Calu3 (cell line): ENCODE measurements around the gene TBRG4. TPM values are rescaled to one million over a fixed set of nuclear protein-coding genes. Genes with fewer than 3 reads are reported as not detected.
A peak's percentile ranks its signal among the peaks of the same experiment; 100 is the strongest.

Experiments
- BruUV-seq: library from RNA; stranded (reverse); fragments of 400-500 nt; replicated peaks from 2 replicates; lab custom pipeline; 2021; lab: Mats Ljungman, UMichigan
- CTCF ChIA-PET: fragments of 300-600 bp; sonication (Branson Sonifier 250); formaldehyde crosslinking; loops from one replicate; lab custom pipeline; 2022; ENCODE audit warnings: antibody characterized with exemption; lab: Charles Lee
- DNase-seq: peaks from one replicate; pipeline ENCODE4 v3.0.0; 2022
- H3K27ac Mint-ChIP-seq: one replicate; pipeline ENCODE4 v1.8.0; 2022; ENCODE audit warnings: mixed read lengths; ENCODE audit not compliant: unreplicated experiment
- H3K27me3 Mint-ChIP-seq: one replicate; pipeline ENCODE4 v1.8.0; 2022; ENCODE audit warnings: mixed read lengths; ENCODE audit not compliant: unreplicated experiment
- H3K36me3 Mint-ChIP-seq: one replicate; pipeline ENCODE4 v1.8.0; 2022; ENCODE audit warnings: mild to moderate bottlenecking, moderate library complexity, mixed read lengths; ENCODE audit not compliant: insufficient read depth, unreplicated experiment
- H3K4me1 Mint-ChIP-seq: one replicate; pipeline ENCODE4 v1.8.0; 2022; ENCODE audit warnings: mild to moderate bottlenecking, low read depth, mixed read lengths; ENCODE audit not compliant: unreplicated experiment
- H3K4me3 Mint-ChIP-seq: one replicate; pipeline ENCODE4 v1.8.0; 2022; ENCODE audit warnings: mild to moderate bottlenecking, low read depth, moderate library complexity, mixed read lengths; ENCODE audit not compliant: unreplicated experiment
- H3K9me3 Mint-ChIP-seq: one replicate; pipeline ENCODE4 v1.8.0; 2022; ENCODE audit warnings: low read depth, mixed read lengths; ENCODE audit not compliant: unreplicated experiment
- intact Hi-C: fragments of 100-400 bp; cut with micrococcal nuclease; formaldehyde crosslinking; loops from one replicate; pipeline ENCODE4 v1.10.0; 2022; ENCODE audit not compliant: unreplicated experiment
- total RNA-seq: library from RNA; stranded (reverse); gene quantifications from 2 replicates; pipeline ENCODE4 v1.2.3, GENCODE V29; 2022
- TF ChIP-seq, protein P1 (sequence below): fragments of 200-600 bp; IDR thresholded peaks from one replicate; pipeline ENCODE4 v1.8.0; 2022; ENCODE audit warnings: antibody characterized with exemption; ENCODE audit not compliant: unreplicated experiment

The TBRG4 gene
- total RNA-seq, 1 experiment from 2014 or later = 191 TPM

DNA sequence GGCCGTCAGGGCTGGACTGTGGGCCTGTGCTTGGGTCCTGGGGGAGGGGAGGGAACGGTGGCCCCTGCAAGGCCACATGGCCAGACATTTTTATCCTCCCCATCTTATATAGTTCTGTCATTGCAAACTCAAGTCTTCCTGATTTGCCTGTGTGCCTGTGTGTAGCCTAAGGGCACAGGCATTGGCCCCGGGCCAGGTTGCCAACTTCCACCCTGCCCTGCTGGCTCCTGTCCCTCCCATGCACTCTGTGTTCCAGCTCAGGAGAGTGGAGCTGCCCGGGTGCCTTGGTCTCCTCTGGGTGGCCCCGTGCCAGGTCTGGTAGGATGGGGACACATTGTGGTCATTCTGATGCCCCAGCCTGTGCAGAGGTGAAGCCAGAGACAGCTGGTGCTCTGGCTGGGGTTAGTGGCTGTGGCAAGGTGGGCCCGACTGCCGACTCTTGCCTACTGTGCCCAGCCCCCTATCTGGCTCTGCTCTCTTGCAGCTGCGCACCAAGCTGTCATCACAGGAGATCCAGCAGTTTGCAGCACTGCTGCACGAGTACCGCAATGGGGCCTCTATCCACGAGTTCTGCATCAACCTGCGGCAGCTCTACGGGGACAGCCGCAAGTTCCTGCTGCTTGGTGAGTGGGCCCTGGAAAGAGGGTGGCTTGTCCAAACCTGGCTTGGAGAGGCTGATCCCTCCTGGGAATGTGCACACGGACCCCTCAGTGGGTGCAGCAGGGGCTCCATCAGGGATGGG, 37.5 kb downstream of the TBRG4 start:
- peak; percentile 42 for DNase-seq
- no TSS peak for BruUV-seq
- H3K27ac Mint-ChIP-seq = peak overlapping the region; percentile 60
- H3K4me1 Mint-ChIP-seq = peaks cover 14% of the 10 kb centered on the region
- no peak overlapping the region for H3K4me3 Mint-ChIP-seq
- H3K27me3 Mint-ChIP-seq = no peaks in the 10 kb centered on the region
- intact Hi-C loops = no loop called here
- CTCF ChIA-PET = no interaction called here
- TF ChIP-seq, protein P1, sequence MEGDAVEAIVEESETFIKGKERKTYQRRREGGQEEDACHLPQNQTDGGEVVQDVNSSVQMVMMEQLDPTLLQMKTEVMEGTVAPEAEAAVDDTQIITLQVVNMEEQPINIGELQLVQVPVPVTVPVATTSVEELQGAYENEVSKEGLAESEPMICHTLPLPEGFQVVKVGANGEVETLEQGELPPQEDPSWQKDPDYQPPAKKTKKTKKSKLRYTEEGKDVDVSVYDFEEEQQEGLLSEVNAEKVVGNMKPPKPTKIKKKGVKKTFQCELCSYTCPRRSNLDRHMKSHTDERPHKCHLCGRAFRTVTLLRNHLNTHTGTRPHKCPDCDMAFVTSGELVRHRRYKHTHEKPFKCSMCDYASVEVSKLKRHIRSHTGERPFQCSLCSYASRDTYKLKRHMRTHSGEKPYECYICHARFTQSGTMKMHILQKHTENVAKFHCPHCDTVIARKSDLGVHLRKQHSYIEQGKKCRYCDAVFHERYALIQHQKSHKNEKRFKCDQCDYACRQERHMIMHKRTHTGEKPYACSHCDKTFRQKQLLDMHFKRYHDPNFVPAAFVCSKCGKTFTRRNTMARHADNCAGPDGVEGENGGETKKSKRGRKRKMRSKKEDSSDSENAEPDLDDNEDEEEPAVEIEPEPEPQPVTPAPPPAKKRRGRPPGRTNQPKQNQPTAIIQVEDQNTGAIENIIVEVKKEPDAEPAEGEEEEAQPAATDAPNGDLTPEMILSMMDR = no peak
- H3K9me3 Mint-ChIP-seq = no peaks in the 10 kb centered on the region
- peaks cover 25% of the 10 kb centered on the region for H3K36me3 Mint-ChIP-seq

DNA sequence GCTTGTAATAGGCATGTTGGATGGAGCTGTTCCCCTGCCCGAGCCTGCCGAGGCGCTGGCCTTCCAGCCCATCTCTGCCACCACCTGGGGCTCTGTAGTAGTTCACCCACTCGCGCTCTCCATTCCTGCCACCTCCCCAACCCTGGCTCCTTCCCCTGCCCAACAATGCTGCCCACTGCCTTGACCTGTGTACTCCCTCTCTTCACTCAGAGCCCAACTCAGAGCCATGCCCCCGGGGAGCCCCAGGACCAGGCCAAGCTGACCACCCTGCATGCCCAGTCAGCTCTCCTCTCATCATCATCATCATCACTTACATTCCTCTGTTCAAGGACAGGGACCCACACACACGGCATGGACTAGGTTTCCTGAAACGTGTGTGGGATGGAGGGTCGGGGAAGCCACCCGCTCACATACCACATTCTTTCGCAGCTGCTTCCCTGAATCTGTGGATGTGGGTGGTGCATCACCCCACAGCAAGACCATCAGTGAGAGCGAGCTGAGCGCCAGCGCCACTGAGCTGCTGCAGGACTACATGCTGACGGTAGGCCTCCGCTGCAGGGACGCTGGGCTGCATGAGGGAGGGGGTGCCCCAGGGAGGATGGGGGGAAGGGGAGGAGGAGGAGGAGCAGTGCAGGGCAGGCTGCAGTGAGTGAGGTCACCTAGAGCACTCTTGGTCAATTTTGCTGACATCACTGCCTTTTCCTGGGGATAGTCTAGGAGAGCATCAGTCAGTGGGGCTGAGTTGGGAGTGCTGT, 38.3 kb downstream of the TBRG4 start:
- no peaks in the 10 kb centered on the region for H3K9me3 Mint-ChIP-seq
- H3K27me3 Mint-ChIP-seq = no peaks in the 10 kb centered on the region
- no peak overlapping the region for H3K4me3 Mint-ChIP-seq
- intact Hi-C loops = no loop called here
- peaks cover 19% of the 10 kb centered on the region for H3K36me3 Mint-ChIP-seq
- H3K27ac Mint-ChIP-seq = no peak overlapping the region
- peaks cover 14% of the 10 kb centered on the region for H3K4me1 Mint-ChIP-seq
- BruUV-seq = no TSS peak
- no peak for DNase-seq
- TF ChIP-seq, protein P1 = no peak
- CTCF ChIA-PET = interaction anchor here (0.7 kb wide), 3 partner anchors 12 to 288 kb away, joined by 3 to 4 read pairs (median 4); no protein-coding TSS in a partner anchor

GRCh38 chr7:45072131-45073030, 39.1 kb downstream of the TBRG4 start:
- no peak for DNase-seq
- H3K27ac Mint-ChIP-seq = no peak overlapping the region
- no peaks in the 10 kb centered on the region for H3K27me3 Mint-ChIP-seq
- H3K36me3 Mint-ChIP-seq = peaks cover 17% of the 10 kb centered on the region
- no peaks in the 10 kb centered on the region for H3K9me3 Mint-ChIP-seq
- peaks cover 14% of the 10 kb centered on the region for H3K4me1 Mint-ChIP-seq
- intact Hi-C loops = no loop called here
- H3K4me3 Mint-ChIP-seq = no peak overlapping the region
- TF ChIP-seq, protein P1 = no peak
- no TSS peak for BruUV-seq
- CTCF ChIA-PET = interaction anchor here (0.7 kb wide), 1 partner anchor 289 kb away, joined by 4 read pairs; no protein-coding TSS in a partner anchor

- TF ChIP-seq, protein P1 = no peak
- intact Hi-C loops = no loop called here
- Mint-ChIP-seq H3K9me3 (no peaks in the 10 kb centered on the region), H3K27ac (no peak overlapping the region), H3K4me3 (no peak overlapping the region), H3K4me1 (peaks cover 14% of the 10 kb centered on the region), H3K27me3 (no peaks in the 10 kb centered on the region), H3K36me3 (peaks cover 17% of the 10 kb centered on the region)
- no TSS peak for BruUV-seq
- CTCF ChIA-PET = no interaction called here
- DNase-seq = no peak
Measured at GRCh38 chr7:45071528-45071927, 40.0 kb downstream of the TBRG4 start.
